ENCODE results near the gene TCF7. TPM values are rescaled to one million over a fixed set of nuclear protein-coding genes. Genes with fewer than 3 reads are reported as not detected.

The TCF7 gene
- total RNA-seq, 6 experiments from 2014 or later: 0.99 to 3.9 (median 3.2) TPM

GRCh38 chr5:134120386-134121138 lies 6.1 kb downstream of the TCF7 start:
- H3K36me3 Mint-ChIP-seq (ENCODE audit: low read depth): no peaks in the 10 kb centered on the region
- H3K9me3 Mint-ChIP-seq: no peaks in the 10 kb centered on the region
- peaks cover 7% of the 10 kb centered on the region; the same call in 1 of the 2 replicates for H3K27me3 Mint-ChIP-seq (ENCODE audit: insufficient read depth)
- no peak overlapping the region for H3K27ac Mint-ChIP-seq
- H3K4me1 Mint-ChIP-seq (ENCODE audit: low read depth): peaks cover 25% of the 10 kb centered on the region
- DNase-seq: no peak
- TF ChIP-seq CTCF (IDR thresholded peaks at IDR 0.05): no peak
- no peak overlapping the region for H3K4me3 Mint-ChIP-seq

- Mint-ChIP-seq H3K4me1 (ENCODE audit: low read depth) (peaks cover 37% of the 10 kb centered on the region), H3K27me3 (ENCODE audit: insufficient read depth) (peaks cover 7% of the 10 kb centered on the region), H3K9me3 (no peaks in the 10 kb centered on the region), H3K27ac (no peak overlapping the region), H3K36me3 (ENCODE audit: low read depth) (no peaks in the 10 kb centered on the region), H3K4me3 (no peak overlapping the region)
- no peak for TF ChIP-seq CTCF (IDR thresholded peaks at IDR 0.05)
- DNase-seq: no peak
Observed at GRCh38 chr5:134122530-134122929, 8.0 kb downstream of the TCF7 start.

DNA sequence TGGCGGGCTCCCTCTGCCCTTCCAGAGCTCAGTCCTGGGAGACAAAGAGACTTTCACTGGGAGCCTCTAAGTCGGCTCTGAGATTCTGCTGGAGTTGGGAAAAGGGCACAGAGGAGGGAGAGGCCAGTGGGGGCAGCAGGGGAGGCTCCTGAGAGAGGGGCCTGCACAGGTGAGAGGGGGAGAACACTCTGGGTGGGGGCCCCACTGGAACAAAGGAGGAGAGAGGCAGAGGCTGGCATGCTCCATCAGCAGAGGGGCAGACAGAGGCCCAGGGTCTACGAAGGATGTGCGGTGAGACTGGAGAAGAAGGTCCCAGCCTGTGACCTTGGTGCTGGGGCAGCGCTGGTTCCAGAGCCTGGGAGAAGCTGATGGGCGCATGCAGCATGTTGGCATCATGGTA lies 8.9 kb downstream of the TCF7 start:
- no peak for TF ChIP-seq CTCF (IDR thresholded peaks at IDR 0.05)
- H3K27me3 Mint-ChIP-seq (ENCODE audit: insufficient read depth): peaks cover 7% of the 10 kb centered on the region
- H3K36me3 Mint-ChIP-seq (ENCODE audit: low read depth): no peaks in the 10 kb centered on the region
- no peaks in the 10 kb centered on the region for H3K9me3 Mint-ChIP-seq
- H3K4me1 Mint-ChIP-seq (ENCODE audit: low read depth): peaks cover 39% of the 10 kb centered on the region
- H3K4me3 Mint-ChIP-seq: peak overlapping the region; percentile 26; the same call in 1 of the 2 replicates
- no peak for DNase-seq
- peak overlapping the region; percentile 92 for H3K27ac Mint-ChIP-seq

- no peaks in the 10 kb centered on the region for H3K36me3 Mint-ChIP-seq (ENCODE audit: low read depth)
- peaks cover 39% of the 10 kb centered on the region for H3K4me1 Mint-ChIP-seq (ENCODE audit: low read depth)
- no peak for TF ChIP-seq CTCF (IDR thresholded peaks at IDR 0.05)
- H3K9me3 Mint-ChIP-seq: no peaks in the 10 kb centered on the region
- H3K27ac Mint-ChIP-seq: peak overlapping the region; percentile 92
- H3K4me3 Mint-ChIP-seq: peak overlapping the region; percentile 35
- peaks cover 5% of the 10 kb centered on the region for H3K27me3 Mint-ChIP-seq (ENCODE audit: insufficient read depth)
- peak; percentile 84 for DNase-seq
Observed at GRCh38 chr5:134124289-134125038, 10.0 kb downstream of the TCF7 start.

GRCh38 chr5:134125039-134126015 lies 10.8 kb downstream of the TCF7 start:
- Mint-ChIP-seq H3K4me3 (peak overlapping the region; percentile 48), H3K27ac (peak overlapping the region; percentile 92), H3K9me3 (no peaks in the 10 kb centered on the region), H3K4me1 (ENCODE audit: low read depth) (peaks cover 39% of the 10 kb centered on the region), H3K27me3 (ENCODE audit: insufficient read depth) (peaks cover 5% of the 10 kb centered on the region), H3K36me3 (ENCODE audit: low read depth) (no peaks in the 10 kb centered on the region)
- TF ChIP-seq CTCF (IDR thresholded peaks at IDR 0.05): peak; percentile 46
- DNase-seq: peak; percentile 92

All from HFFc6 (cell line).